RWPE1 (cell line): ENCODE measurements around the gene SDF4.

ENCODE experiments used
- CTCF ChIA-PET: fragments of 350-600 bp; sonication (Branson Sonifier 250); formaldehyde crosslinking; extraction: SDS; loops from one replicate; lab custom pipeline; 2021; lab: Yijun Ruan, JAX
- POLR2A ChIA-PET: fragments of 400-600 bp; formaldehyde crosslinking; extraction: SDS; loops from one replicate; lab custom pipeline; 2020; ENCODE audit warnings: antibody characterized with exemption; ENCODE audit not compliant: low non-redundant PET; lab: Yijun Ruan, JAX
- DNase-seq: peaks from one replicate; pipeline ENCODE4 v3.0.0; 2012; ENCODE audit warnings: low spot score
- H3K27ac ChIP-seq: fragments of 450-650 bp; 2 replicates; pipeline ENCODE4 v1.5.1; 2017
- TF ChIP-seq, protein P1 (sequence below): fragments of 450-650 bp; conservative IDR thresholded peaks from 2 replicates; pipeline ENCODE4 v1.5.1; 2017; ENCODE audit warnings: low read depth, mild to moderate bottlenecking

SDF4 gene

GRCh38 chr1:1247341-1247913, 15.6 kb upstream of the SDF4 start:
- TF ChIP-seq, protein P1, sequence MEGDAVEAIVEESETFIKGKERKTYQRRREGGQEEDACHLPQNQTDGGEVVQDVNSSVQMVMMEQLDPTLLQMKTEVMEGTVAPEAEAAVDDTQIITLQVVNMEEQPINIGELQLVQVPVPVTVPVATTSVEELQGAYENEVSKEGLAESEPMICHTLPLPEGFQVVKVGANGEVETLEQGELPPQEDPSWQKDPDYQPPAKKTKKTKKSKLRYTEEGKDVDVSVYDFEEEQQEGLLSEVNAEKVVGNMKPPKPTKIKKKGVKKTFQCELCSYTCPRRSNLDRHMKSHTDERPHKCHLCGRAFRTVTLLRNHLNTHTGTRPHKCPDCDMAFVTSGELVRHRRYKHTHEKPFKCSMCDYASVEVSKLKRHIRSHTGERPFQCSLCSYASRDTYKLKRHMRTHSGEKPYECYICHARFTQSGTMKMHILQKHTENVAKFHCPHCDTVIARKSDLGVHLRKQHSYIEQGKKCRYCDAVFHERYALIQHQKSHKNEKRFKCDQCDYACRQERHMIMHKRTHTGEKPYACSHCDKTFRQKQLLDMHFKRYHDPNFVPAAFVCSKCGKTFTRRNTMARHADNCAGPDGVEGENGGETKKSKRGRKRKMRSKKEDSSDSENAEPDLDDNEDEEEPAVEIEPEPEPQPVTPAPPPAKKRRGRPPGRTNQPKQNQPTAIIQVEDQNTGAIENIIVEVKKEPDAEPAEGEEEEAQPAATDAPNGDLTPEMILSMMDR: no peak
- CTCF ChIA-PET: interaction anchor here (0.6 to 0.7 kb wide), 2 partner anchors 34 to 271 kb away, joined by 3 to 5 read pairs; no protein-coding TSS in a partner anchor
- POLR2A ChIA-PET: no interaction called here
- DNase-seq: no peak
- H3K27ac ChIP-seq: no peak overlapping the region

GRCh38 chr1:1246577-1247340, 15.0 kb upstream of the SDF4 start, which contains the start of gene C1QTNF12:
TSS of gene C1QTNF12 (minus strand) at chr1:1246722. CDS start at chr1:1246690, 32 bp downstream.
- DNase-seq: no peak
- ChIA-PET POLR2A (no interaction called here), CTCF (interaction anchor here (0.6 to 0.7 kb wide), 3 partner anchors 35 to 271 kb away, joined by 3 to 5 read pairs (median 3); no protein-coding TSS in a partner anchor)
- TF ChIP-seq, protein P1: no peak
- H3K27ac ChIP-seq: no peak within 1 kb of the TSS

- CTCF ChIA-PET: no interaction called here
- TF ChIP-seq, protein P1: no peak
- DNase-seq: no peak
- no peak overlapping the region for H3K27ac ChIP-seq
- POLR2A ChIA-PET: interaction anchor here (0.9 kb wide), 1 partner anchor 9 kb away, joined by 3 read pairs; no protein-coding TSS in a partner anchor
These were observed 14.2 kb upstream of the SDF4 start for GRCh38 chr1:1245817-1246576.

GRCh38 chr1:1245178-1245816, 13.5 kb upstream of the SDF4 start:
- ChIA-PET POLR2A (interaction anchor here (0.9 kb wide), 1 partner anchor 8 kb away, joined by 3 read pairs; no protein-coding TSS in a partner anchor), CTCF (no interaction called here)
- H3K27ac ChIP-seq: no peak overlapping the region
- TF ChIP-seq, protein P1: no peak
- no peak for DNase-seq

GRCh38 chr1:1244192-1244811, 12.5 kb upstream of the SDF4 start:
- CTCF ChIA-PET: no interaction called here

More at GRCh38 chr1:1244192-1244811, 12.5 kb upstream of the SDF4 start:
- TF ChIP-seq, protein P1: no peak
- H3K27ac ChIP-seq: no peak overlapping the region
- POLR2A ChIA-PET: interaction anchor here (0.7 kb wide), 1 partner anchor 35 kb away, joined by 4 read pairs; no protein-coding TSS in a partner anchor
- DNase-seq: no peak
